Spleen (tissue), 7 donors: ENCODE measurements around the gene LSM14B.

ENCODE experiments used
- CTCF ChIP-seq, 11 experiments: fragments of 200-600 bp in 7 of 11; fragments of 450-650 bp in 4 of 11; sonication (generic) in 4 of 11; IDR thresholded peaks in 8 of 11; conservative IDR thresholded peaks in 3 of 11; 1 replicate in 7 of 11; 2 replicates in 4 of 11; pipeline versions ENCODE4 v1.4.0 to v1.8.0; 2016 to 2021; ENCODE audit warnings: antibody characterized with exemption in 11 of 11, inconsistent platforms in 4 of 11, mild to moderate bottlenecking in 1 of 11
- POLR2A ChIP-seq, 3 donors: fragments of 450-650 bp; IDR thresholded peaks; one replicate each; pipeline ENCODE4 v1.5.1; 2017; ENCODE audit warnings: antibody characterized with exemption in 3 of 3, mild to moderate bottlenecking in 1 of 3
- donor health status: DM: no; HTN: no; CAD: no; lungs with moderate emphysema.
- donor health status: DM: no; HTN: no; CAD: no.
- donor health status: DM: no; HTN: no; CAD: no.

DNA sequence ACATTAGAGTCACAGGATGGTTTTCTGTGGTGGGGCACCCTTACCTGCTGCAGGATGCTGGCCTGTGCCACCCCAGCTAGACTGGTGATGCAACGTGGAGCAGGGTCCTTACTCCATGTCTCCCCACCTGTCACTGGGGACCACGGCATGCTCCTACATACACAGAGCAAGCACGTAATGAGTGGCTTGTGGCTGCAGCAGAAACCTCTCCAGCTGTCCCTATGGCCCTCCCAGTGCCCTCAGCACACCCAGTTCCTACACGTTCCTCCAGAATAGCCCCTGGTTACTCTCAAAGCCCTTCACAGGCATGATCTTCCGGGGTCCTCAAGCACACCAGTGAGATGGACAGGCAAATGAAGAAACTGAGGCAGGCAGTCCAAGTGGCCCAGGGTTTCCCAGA is 3.2 kb upstream of the LSM14B start:
- TF ChIP-seq CTCF (IDR thresholded peaks at IDR 0.05 in 8 of 11, conservative IDR thresholded peaks at IDR 0.05 in 3 of 11) (no peak), POLR2A (IDR thresholded peaks at IDR 0.05) (no peak)
